ENCODE measurements around the gene LAX1.

Gene LAX1

GRCh38 chr1:203726417-203726867 lies 38.5 kb upstream of the LAX1 start:
- Histone ChIP-seq H2BK12ac (ENCODE audit: low read length in 2 of 2) (no peak overlapping the region), H2AK5ac (ENCODE audit: low read length, severe bottlenecking) (no peak overlapping the region), H4K91ac (ENCODE audit: low read length) (no peak overlapping the region), H3K27me3 (ENCODE audit: control insufficient read depth in 1 of 2, insufficient read depth in 1 of 2, low read length in 2 of 2) (no peaks in the 10 kb centered on the region), H4K8ac (ENCODE audit: low read length) (no peak overlapping the region), H2BK5ac (ENCODE audit: low read depth, low read length, poor library complexity, severe bottlenecking) (no peak overlapping the region), H3K27ac (ENCODE audit: low read length, poor library complexity, severe bottlenecking) (no peak overlapping the region), H3K18ac (ENCODE audit: low read depth in 1 of 2, low read length in 2 of 2) (no peak overlapping the region), H3K9ac (ENCODE audit: low read length) (no peak overlapping the region), H2AFZ (ENCODE audit: low read depth, low read length) (no peak overlapping the region), H3K79me1 (replicated peaks; ENCODE audit: low read length, poor library complexity, severe bottlenecking) (no peaks in the 10 kb centered on the region), H3K4me2 (ENCODE audit: low read length, poor library complexity, severe bottlenecking) (no peak overlapping the region), H3K4me3 (ENCODE audit: insufficient read depth in 1 of 2, low read depth in 1 of 2, low read length in 2 of 2) (no peak overlapping the region), H3K14ac (ENCODE audit: low read length in 2 of 2) (no peak overlapping the region), H3K36me3 (ENCODE audit: control insufficient read depth in 1 of 2, insufficient read depth in 2 of 2, low read depth in 1 of 2, low read length in 2 of 2) (peaks cover 44 to 93% of the 10 kb centered on the region in 2 experiments), H3K4ac (ENCODE audit: low read depth in 1 of 2, low read length in 2 of 2) (no peak overlapping the region), H2BK15ac (ENCODE audit: low read depth, poor library complexity, severe bottlenecking) (no peak overlapping the region), H3K23ac (ENCODE audit: low read length in 2 of 2) (no peak overlapping the region), H3K9me3 (ENCODE audit: control insufficient read depth, low read length) (no peaks in the 10 kb centered on the region), H3K4me1 (ENCODE audit: control insufficient read depth, insufficient read depth, low read depth, low read length) (no peaks in the 10 kb centered on the region), H2BK120ac (ENCODE audit: low read depth, low read length) (no peak overlapping the region)
- DNase-seq = no peak
- 96% methylated on average over 2 of the region's 2 CpGs for WGBS

GRCh38 chr1:203733009-203733863 lies 31.7 kb upstream of the LAX1 start:
- Histone ChIP-seq H3K4ac (ENCODE audit: low read depth in 1 of 2, low read length in 2 of 2) (no peak overlapping the region), H2AFZ (ENCODE audit: low read depth, low read length) (no peak overlapping the region), H4K91ac (ENCODE audit: low read length) (no peak overlapping the region), H3K4me3 (ENCODE audit: insufficient read depth in 1 of 2, low read depth in 1 of 2, low read length in 2 of 2) (no peak overlapping the region), H3K27me3 (ENCODE audit: control insufficient read depth in 1 of 2, insufficient read depth in 1 of 2, low read length in 2 of 2) (no peaks in the 10 kb centered on the region), H3K9ac (ENCODE audit: low read length) (no peak overlapping the region), H3K4me2 (ENCODE audit: low read length, poor library complexity, severe bottlenecking) (no peak overlapping the region), H2BK15ac (ENCODE audit: low read depth, poor library complexity, severe bottlenecking) (no peak overlapping the region), H3K36me3 (ENCODE audit: control insufficient read depth in 1 of 2, insufficient read depth in 2 of 2, low read depth in 1 of 2, low read length in 2 of 2) (peaks cover 27 to 90% of the 10 kb centered on the region in 2 experiments), H2AK5ac (ENCODE audit: low read length, severe bottlenecking) (no peak overlapping the region), H3K79me1 (replicated peaks; ENCODE audit: low read length, poor library complexity, severe bottlenecking) (no peaks in the 10 kb centered on the region), H3K27ac (ENCODE audit: low read length, poor library complexity, severe bottlenecking) (no peak overlapping the region), H4K8ac (ENCODE audit: low read length) (no peak overlapping the region), H2BK12ac (ENCODE audit: low read length in 2 of 2) (no peak overlapping the region), H3K23ac (ENCODE audit: low read length in 2 of 2) (no peak overlapping the region), H2BK120ac (ENCODE audit: low read depth, low read length) (no peak overlapping the region), H2BK5ac (ENCODE audit: low read depth, low read length, poor library complexity, severe bottlenecking) (no peak overlapping the region), H3K4me1 (ENCODE audit: control insufficient read depth, insufficient read depth, low read depth, low read length) (no peaks in the 10 kb centered on the region), H3K18ac (ENCODE audit: low read depth in 1 of 2, low read length in 2 of 2) (no peak overlapping the region), H3K9me3 (ENCODE audit: control insufficient read depth, low read length) (no peaks in the 10 kb centered on the region), H3K14ac (ENCODE audit: low read length in 2 of 2) (no peak overlapping the region)
- WGBS = 64% methylated on average over 6 of the region's 7 CpGs
- DNase-seq = no peak

- Histone ChIP-seq H2AK5ac (ENCODE audit: low read length, severe bottlenecking) (no peak overlapping the region), H3K4ac (ENCODE audit: low read depth in 1 of 2, low read length in 2 of 2) (no peak overlapping the region), H3K4me1 (ENCODE audit: control insufficient read depth, insufficient read depth, low read depth, low read length) (no peaks in the 10 kb centered on the region), H3K36me3 (ENCODE audit: control insufficient read depth in 1 of 2, insufficient read depth in 2 of 2, low read depth in 1 of 2, low read length in 2 of 2) (peaks cover 28 to 65% of the 10 kb centered on the region in 2 experiments), H4K91ac (ENCODE audit: low read length) (no peak overlapping the region), H3K79me1 (replicated peaks; ENCODE audit: low read length, poor library complexity, severe bottlenecking) (no peaks in the 10 kb centered on the region), H2BK120ac (ENCODE audit: low read depth, low read length) (no peak overlapping the region), H2BK15ac (ENCODE audit: low read depth, poor library complexity, severe bottlenecking) (no peak overlapping the region), H3K4me3 (ENCODE audit: insufficient read depth in 1 of 2, low read depth in 1 of 2, low read length in 2 of 2) (no peak overlapping the region), H3K9me3 (ENCODE audit: control insufficient read depth, low read length) (no peaks in the 10 kb centered on the region), H3K18ac (ENCODE audit: low read depth in 1 of 2, low read length in 2 of 2) (no peak overlapping the region), H3K9ac (ENCODE audit: low read length) (no peak overlapping the region), H3K14ac (ENCODE audit: low read length in 2 of 2) (no peak overlapping the region), H3K27me3 (ENCODE audit: control insufficient read depth in 1 of 2, insufficient read depth in 1 of 2, low read length in 2 of 2) (no peaks in the 10 kb centered on the region), H3K27ac (ENCODE audit: low read length, poor library complexity, severe bottlenecking) (no peak overlapping the region), H4K8ac (ENCODE audit: low read length) (no peak overlapping the region), H2AFZ (ENCODE audit: low read depth, low read length) (no peak overlapping the region), H2BK5ac (ENCODE audit: low read depth, low read length, poor library complexity, severe bottlenecking) (no peak overlapping the region), H3K23ac (ENCODE audit: low read length in 2 of 2) (no peak overlapping the region), H3K4me2 (ENCODE audit: low read length, poor library complexity, severe bottlenecking) (no peak overlapping the region), H2BK12ac (ENCODE audit: low read length in 2 of 2) (no peak overlapping the region)
- WGBS = 84% methylated on average over 1 of the region's 3 CpGs
- no peak for DNase-seq
These were observed 22.5 kb upstream of the LAX1 start for GRCh38 chr1:203742436-203742835.

- Histone ChIP-seq H3K9me3 (ENCODE audit: control insufficient read depth, low read length) (no peaks in the 10 kb centered on the region), H3K79me1 (replicated peaks; ENCODE audit: low read length, poor library complexity, severe bottlenecking) (no peaks in the 10 kb centered on the region), H3K4me2 (ENCODE audit: low read length, poor library complexity, severe bottlenecking) (no peak overlapping the region), H3K4me1 (ENCODE audit: control insufficient read depth, insufficient read depth, low read depth, low read length) (no peaks in the 10 kb centered on the region), H3K23ac (ENCODE audit: low read length in 2 of 2) (no peak overlapping the region), H3K27me3 (ENCODE audit: control insufficient read depth in 1 of 2, insufficient read depth in 1 of 2, low read length in 2 of 2) (no peaks in the 10 kb centered on the region), H3K36me3 (ENCODE audit: control insufficient read depth in 1 of 2, insufficient read depth in 2 of 2, low read depth in 1 of 2, low read length in 2 of 2) (peaks cover 24 to 58% of the 10 kb centered on the region in 2 experiments), H3K4ac (ENCODE audit: low read depth in 1 of 2, low read length in 2 of 2) (no peak overlapping the region), H3K18ac (ENCODE audit: low read depth in 1 of 2, low read length in 2 of 2) (no peak overlapping the region), H3K9ac (ENCODE audit: low read length) (no peak overlapping the region), H4K91ac (ENCODE audit: low read length) (peak overlapping the region; percentile 46), H2BK5ac (ENCODE audit: low read depth, low read length, poor library complexity, severe bottlenecking) (no peak overlapping the region), H3K27ac (ENCODE audit: low read length, poor library complexity, severe bottlenecking) (no peak overlapping the region), H2AK5ac (ENCODE audit: low read length, severe bottlenecking) (no peak overlapping the region), H2BK12ac (ENCODE audit: low read length in 2 of 2) (no peak overlapping the region), H3K4me3 (ENCODE audit: insufficient read depth in 1 of 2, low read depth in 1 of 2, low read length in 2 of 2) (peak overlapping the region in 1 of 2 experiments; percentile 45), H3K14ac (ENCODE audit: low read length in 2 of 2) (no peak overlapping the region), H4K8ac (ENCODE audit: low read length) (no peak overlapping the region), H2AFZ (ENCODE audit: low read depth, low read length) (no peak overlapping the region), H2BK15ac (ENCODE audit: low read depth, poor library complexity, severe bottlenecking) (no peak overlapping the region), H2BK120ac (ENCODE audit: low read depth, low read length) (no peak overlapping the region)
- 57% methylated on average over 5 of the region's 5 CpGs for WGBS
- no peak for DNase-seq
These were observed 21.9 kb upstream of the LAX1 start for GRCh38 chr1:203743091-203743571.

All from mesenchymal stem cell (in vitro differentiated cells and primary cell).